Right cardiac atrium (tissue), 5 donors: Measurements from ENCODE around the gene RAB39B. TPM values are rescaled to one million over a fixed set of nuclear protein-coding genes. Genes with fewer than 3 reads are reported as not detected.
"Not testable (repeated sequence)": the region's sequence is repeated elsewhere in the genome, so short reads cannot be mapped to it uniquely, and the experiment has no call there.

Experiments
- ATAC-seq, 2 donors: fragments of 200-7000 bp; cut with Tn5 transposase; one replicate each; pipeline versions ENCODE4 v1.8.0 to v1.9.1; 2020; ENCODE audit warnings: moderate library complexity in 2 of 2, mild to moderate bottlenecking in 1 of 2
- DNase-seq, 3 donors: peaks; one replicate each; pipeline ENCODE4 v3.0.0-alpha.2; 2020
- H3K27ac ChIP-seq: one replicate; pipeline ENCODE4 v1.5.1; 2013; ENCODE audit warnings: mild to moderate bottlenecking, low read length, control low read depth, moderate library complexity
- H3K27me3 ChIP-seq: one replicate; pipeline ENCODE4 v1.6.1; 2013; ENCODE audit not compliant: control insufficient read depth, insufficient read depth
- H3K4me1 ChIP-seq: one replicate; pipeline ENCODE4 v1.6.1; 2013; ENCODE audit warnings: low read length; ENCODE audit not compliant: control insufficient read depth, insufficient read depth
- H3K4me3 ChIP-seq: one replicate; pipeline ENCODE4 v1.5.1; 2013; ENCODE audit warnings: low read length, control low read depth
- H3K9me3 ChIP-seq: one replicate; pipeline ENCODE4 v1.6.1; 2013; ENCODE audit warnings: low read length; ENCODE audit not compliant: control insufficient read depth
- WGBS: extraction: QIAGEN DNeasy Blood & Tissue Kit; methylation state at CpG from one replicate; pipeline ENCODE4 v1.1.7; 2013; 5-methylcytosine and 5-hydroxymethylcytosine counted together
- intact Hi-C, 4 donors: fragments of 100-400 bp; cut with DNase I; formaldehyde crosslinking; loops; one replicate each; pipeline versions ENCODE4 v1.11.0 to v1.14.0; 2022 to 2023
- long read RNA-seq, 4 donors: library from polyadenylated mRNA; unstranded; transcript quantifications; one replicate each; pipeline ENCODE4 v2.0.0, GENCODE V29; 2020 to 2021
- polyA plus RNA-seq: library from polyadenylated mRNA; stranded (reverse); fragments of 200-250 nt; gene quantifications from one replicate; pipeline ENCODE4 v1.2.3, GENCODE V29; 2013
- total RNA-seq, 4 donors: library from RNA; stranded (reverse); fragmentation: NEBNext Ultra II Directional; extraction: Animal tissue kit (Norgen Biotek cat#: 25700); gene quantifications; one replicate each; pipeline ENCODE4 v1.2.1, GENCODE V29; 2021
- donor health status: healthy with polysubstance abuse.
- donor health status: DM: no; HTN: yes; CAD: no.
- donor health status: DM: no; HTN: no; CAD: no.
- donor health status: DM: no; HTN: yes; CAD: no; lungs with severe emphysema.
- donor health status: DM: yes; HTN: yes; CAD: no.

Gene RAB39B
- total RNA-seq (1 to 10 TPM in 1 of 4 donors, under 1 TPM in 3; 0.31 to 2.2 (median 0.71) TPM), polyA plus RNA-seq (0.63 TPM)
- long read RNA-seq, donor 1, partial matches to known transcripts: 0 of 1 reads
- long read RNA-seq, donor 1, other reads (novel, unspliced or antisense): 1 of 1 reads
- long read RNA-seq, donor 2, partial matches to known transcripts: 0 of 1 reads
- long read RNA-seq, donor 2, other reads (novel, unspliced or antisense): 1 of 1 reads
- long read RNA-seq, donor 3, partial matches to known transcripts: 0 of 1 reads
- long read RNA-seq, donor 3, other reads (novel, unspliced or antisense): 0 of 1 reads
- long read RNA-seq, donor 4, partial matches to known transcripts: 0 of 1 reads
- long read RNA-seq, donor 4, other reads (novel, unspliced or antisense): 0 of 1 reads

GRCh38 chrX:155263854-155264628 is at the start of gene RAB39B:
Gene RAB39B (minus strand): TSS chrX:155264491. CDS start chrX:155264288, 203 bp downstream.
- Histone ChIP-seq H3K27ac (no peak within 1 kb of the TSS), H3K9me3 (no peaks in the 10 kb centered on the region), H3K27me3 (no peaks in the 10 kb centered on the region), H3K4me1 (no peaks in the 10 kb centered on the region), H3K4me3 (peak within 1 kb of the TSS; percentile 41)
- intact Hi-C loops: no loop called here
- DNase-seq (peak; percentile 64 to 81 (median 72)), ATAC-seq (peak; percentile 89 to 95)
- WGBS: 3% methylated on average over 58 of the region's 58 CpGs

GRCh38 chrX:155313766-155314165 is 49.5 kb upstream of the RAB39B start:
- no peak overlapping the region for H3K4me3 ChIP-seq
- no peaks in the 10 kb centered on the region for H3K4me1 ChIP-seq
- DNase-seq (no peak), ATAC-seq (no peak)
- H3K27ac ChIP-seq: no peak overlapping the region
- intact Hi-C loops: no loop called here
- H3K9me3 ChIP-seq: no peaks in the 10 kb centered on the region
- WGBS: 81% methylated on average over 4 of the region's 4 CpGs
- no peaks in the 10 kb centered on the region for H3K27me3 ChIP-seq

GRCh38 chrX:155293771-155294170 is 29.5 kb upstream of the RAB39B start:
- no peak for DNase-seq
- ATAC-seq: no peak

GRCh38 chrX:155279873-155280272 is 15.6 kb upstream of the RAB39B start:
- 93% methylated on average over 1 of the region's 1 CpG for WGBS
- Histone ChIP-seq H3K27ac (no peak overlapping the region), H3K4me3 (no peak overlapping the region), H3K9me3 (no peaks in the 10 kb centered on the region), H3K4me1 (no peaks in the 10 kb centered on the region), H3K27me3 (no peaks in the 10 kb centered on the region)
- intact Hi-C loops: no loop called here
- ATAC-seq: no peak
- DNase-seq: no peak

More at GRCh38 chrX:155293771-155294170, 29.5 kb upstream of the RAB39B start:
- intact Hi-C loops: no loop called here
- Histone ChIP-seq H3K27me3 (no peaks in the 10 kb centered on the region), H3K9me3 (no peaks in the 10 kb centered on the region), H3K4me3 (no peak overlapping the region), H3K4me1 (no peaks in the 10 kb centered on the region), H3K27ac (no peak overlapping the region)

GRCh38 chrX:155270969-155271368 is 6.7 kb upstream of the RAB39B start:
- intact Hi-C loops: no loop called here
- 100% methylated on average over 1 of the region's 1 CpG for WGBS
- no peaks in the 10 kb centered on the region for H3K27me3 ChIP-seq
- DNase-seq (no peak), ATAC-seq (no peak)
- H3K27ac ChIP-seq: no peak overlapping the region
- no peak overlapping the region for H3K4me3 ChIP-seq
- no peaks in the 10 kb centered on the region for H3K9me3 ChIP-seq
- no peaks in the 10 kb centered on the region for H3K4me1 ChIP-seq

GRCh38 chrX:155267995-155268394 is 3.7 kb upstream of the RAB39B start:
- H3K27me3 ChIP-seq, ATAC-seq, intact Hi-C loops, DNase-seq, H3K9me3 ChIP-seq, H3K4me3 ChIP-seq, H3K27ac ChIP-seq, H3K4me1 ChIP-seq: not testable (repeated sequence)
- WGBS: 83% methylated on average over 1 of the region's 1 CpG

- Histone ChIP-seq H3K27me3 (no peaks in the 10 kb centered on the region), H3K4me1 (no peaks in the 10 kb centered on the region), H3K4me3 (no peak overlapping the region), H3K9me3 (no peaks in the 10 kb centered on the region), H3K27ac (no peak overlapping the region)
- no peak for DNase-seq
- intact Hi-C loops: no loop called here
- WGBS: 86% methylated on average over 1 of the region's 1 CpG
- ATAC-seq: no peak
Observed at GRCh38 chrX:155266439-155266838, 2.1 kb upstream of the RAB39B start.

- Histone ChIP-seq H3K4me1 (no peaks in the 10 kb centered on the region), H3K9me3 (no peaks in the 10 kb centered on the region), H3K27ac (no peak overlapping the region), H3K27me3 (no peaks in the 10 kb centered on the region), H3K4me3 (no peak overlapping the region)
- WGBS: 33% methylated on average over 5 of the region's 5 CpGs
- ATAC-seq (no peak), DNase-seq (no peak)
- intact Hi-C loops: no loop called here
Observed at GRCh38 chrX:155262970-155263754, 1.1 kb downstream of the RAB39B start.

- Histone ChIP-seq H3K4me3 (no peak overlapping the region), H3K9me3 (no peaks in the 10 kb centered on the region), H3K4me1 (no peaks in the 10 kb centered on the region), H3K27ac (no peak overlapping the region), H3K27me3 (no peaks in the 10 kb centered on the region)
- intact Hi-C loops: no loop called here
- WGBS: 81% methylated on average over 3 of the region's 3 CpGs
- DNase-seq (no peak), ATAC-seq (no peak)
Observed at GRCh38 chrX:155259752-155260151, 4.5 kb downstream of the RAB39B start.

GRCh38 chrX:155251391-155251790 is 12.9 kb downstream of the RAB39B start:
- Histone ChIP-seq H3K4me3 (no peak overlapping the region), H3K27me3 (no peaks in the 10 kb centered on the region), H3K9me3 (no peaks in the 10 kb centered on the region), H3K4me1 (no peaks in the 10 kb centered on the region), H3K27ac (no peak overlapping the region)
- WGBS: 49% methylated on average over 1 of the region's 1 CpG
- no peak for ATAC-seq
- intact Hi-C loops: no loop called here
- no peak for DNase-seq

GRCh38 chrX:155247497-155247896 is 16.8 kb downstream of the RAB39B start:
- intact Hi-C loops: no loop called here
- Histone ChIP-seq H3K27ac (no peak overlapping the region), H3K27me3 (no peaks in the 10 kb centered on the region), H3K4me1 (no peaks in the 10 kb centered on the region), H3K4me3 (no peak overlapping the region), H3K9me3 (no peaks in the 10 kb centered on the region)
- 83% methylated on average over 4 of the region's 4 CpGs for WGBS
- ATAC-seq (no peak), DNase-seq (no peak)
